IPS-11a (cell line): ENCODE results near the gene TNS1.

ENCODE experiments used
- H3K4me3 ChIP-seq: one replicate; pipeline ENCODE4 v1.5.1; 2013; ENCODE audit warnings: low read depth, low read length, control low read depth

The TNS1 gene

GRCh38 chr2:217901835-217902378 is 100.9 kb downstream of the TNS1 start:
- no peak overlapping the region for H3K4me3 ChIP-seq

GRCh38 chr2:217901400-217901799 is 101.4 kb downstream of the TNS1 start:
- no peak overlapping the region for H3K4me3 ChIP-seq

GRCh38 chr2:217900780-217901360 is 101.9 kb downstream of the TNS1 start:
- no peak overlapping the region for H3K4me3 ChIP-seq

GRCh38 chr2:217900010-217900779 is 102.6 kb downstream of the TNS1 start:
- H3K4me3 ChIP-seq: no peak overlapping the region

- H3K4me3 ChIP-seq: no peak overlapping the region
Measured at GRCh38 chr2:217899231-217900009, 103.4 kb downstream of the TNS1 start.

GRCh38 chr2:217897816-217898806 is 104.7 kb downstream of the TNS1 start:
- H3K4me3 ChIP-seq: no peak overlapping the region

- no peak overlapping the region for H3K4me3 ChIP-seq
Measured at GRCh38 chr2:217897091-217897715, 105.6 kb downstream of the TNS1 start.

- H3K4me3 ChIP-seq: no peak overlapping the region
Measured at GRCh38 chr2:217895070-217895635, 107.6 kb downstream of the TNS1 start.

GRCh38 chr2:217893440-217893839 is 109.4 kb downstream of the TNS1 start:
- H3K4me3 ChIP-seq: no peak overlapping the region

- no peak overlapping the region for H3K4me3 ChIP-seq
Measured at GRCh38 chr2:217892560-217892959, 110.2 kb downstream of the TNS1 start.

GRCh38 chr2:217890445-217890844 is 112.3 kb downstream of the TNS1 start:
- H3K4me3 ChIP-seq: no peak overlapping the region

- H3K4me3 ChIP-seq: no peak overlapping the region
Measured at GRCh38 chr2:217889656-217890055, 113.1 kb downstream of the TNS1 start.

GRCh38 chr2:217887841-217888701 is 114.7 kb downstream of the TNS1 start:
- no peak overlapping the region for H3K4me3 ChIP-seq

- H3K4me3 ChIP-seq: no peak overlapping the region
Measured at GRCh38 chr2:217886720-217887309, 116.0 kb downstream of the TNS1 start.

- no peak overlapping the region for H3K4me3 ChIP-seq
Measured at GRCh38 chr2:217886091-217886490, 116.7 kb downstream of the TNS1 start.

- H3K4me3 ChIP-seq: no peak overlapping the region
Measured at GRCh38 chr2:217884985-217885384, 117.8 kb downstream of the TNS1 start.

- H3K4me3 ChIP-seq: no peak overlapping the region
Measured at GRCh38 chr2:217880891-217881290, 121.9 kb downstream of the TNS1 start.

- no peak overlapping the region for H3K4me3 ChIP-seq
Measured at GRCh38 chr2:217880287-217880889, 122.4 kb downstream of the TNS1 start.
